H1 (cell line): ENCODE results near the gene APBA2.

Experiments
- BACH1 ChIP-seq: IDR thresholded peaks from 2 replicates; pipeline ENCODE4 v1.6.1; 2012; ENCODE audit warnings: low read length, improper control_type of control experiment
- CBX8 ChIP-seq: fragments of 300-800, 300-1000 bp; sonication (generic); IDR thresholded peaks from 2 replicates; pipeline ENCODE4 v1.7.1; 2016; ENCODE audit warnings: low read depth, low read length, borderline replicate concordance
- EGR1 ChIP-seq: IDR thresholded peaks from 2 replicates; pipeline ENCODE4 v1.6.1; 2011; ENCODE audit warnings: low read depth, low read length, borderline replicate concordance
- EP300 ChIP-seq, 2 experiments: IDR thresholded peaks; 1 replicate in 1 of 2; 2 replicates in 1 of 2; pipeline ENCODE4 v1.6.1; 2011 to 2012; ENCODE audit warnings: low read depth in 2 of 2, low read length in 2 of 2, mild to moderate bottlenecking in 2 of 2, borderline replicate concordance in 1 of 2, inconsistent platforms in 1 of 2, moderate library complexity in 1 of 2
- KDM5A ChIP-seq: fragments of 200-600 bp; IDR thresholded peaks from 2 replicates; pipeline ENCODE4 v1.7.1; 2012; ENCODE audit warnings: mild to moderate bottlenecking, low read length, inconsistent platforms, mixed read lengths
- NANOG ChIP-seq: IDR thresholded peaks from 2 replicates; pipeline ENCODE4 v1.6.1; 2011; ENCODE audit warnings: low read length, low read depth, mild to moderate bottlenecking, inconsistent platforms; ENCODE audit not compliant: insufficient read depth, poor library complexity, severe bottlenecking
- NRF1 ChIP-seq: IDR thresholded peaks from 2 replicates; pipeline ENCODE4 v1.6.1; 2011; ENCODE audit warnings: mild to moderate bottlenecking, low read depth, low read length, improper control_type of control experiment
- POLR2A ChIP-seq, 2 experiments: IDR thresholded peaks; 1 replicate in 1 of 2; 2 replicates in 1 of 2; pipeline ENCODE4 v1.6.1; 2011; ENCODE audit warnings: low read depth in 2 of 2, low read length in 2 of 2, mild to moderate bottlenecking in 2 of 2; ENCODE audit errors: control extremely low read depth in 1 of 2
- SIN3A ChIP-seq, 2 experiments: IDR thresholded peaks in 1 of 2; conservative IDR thresholded peaks in 1 of 2; 2 replicates each; pipeline ENCODE4 v1.6.1; 2011 to 2012; ENCODE audit warnings: low read length in 2 of 2, improper control_type of control experiment in 1 of 2, low read depth in 1 of 2, mild to moderate bottlenecking in 1 of 2
- TF ChIP-seq, protein P1 (sequence below), 3 experiments: IDR thresholded peaks; 1 replicate in 2 of 3; 2 replicates in 1 of 3; pipeline versions ENCODE4 v1.5.1 to v1.6.1; 2011; ENCODE audit warnings: low read length in 3 of 3, mild to moderate bottlenecking in 3 of 3, inconsistent platforms in 2 of 3, low read depth in 1 of 3, moderate library complexity in 1 of 3; ENCODE audit not compliant: insufficient read depth in 1 of 3; ENCODE audit errors: control extremely low read depth in 1 of 3
- TF ChIP-seq, protein P2 (sequence below): IDR thresholded peaks from 2 replicates; pipeline ENCODE4 v1.6.1; 2012; ENCODE audit warnings: inconsistent platforms

DNA sequence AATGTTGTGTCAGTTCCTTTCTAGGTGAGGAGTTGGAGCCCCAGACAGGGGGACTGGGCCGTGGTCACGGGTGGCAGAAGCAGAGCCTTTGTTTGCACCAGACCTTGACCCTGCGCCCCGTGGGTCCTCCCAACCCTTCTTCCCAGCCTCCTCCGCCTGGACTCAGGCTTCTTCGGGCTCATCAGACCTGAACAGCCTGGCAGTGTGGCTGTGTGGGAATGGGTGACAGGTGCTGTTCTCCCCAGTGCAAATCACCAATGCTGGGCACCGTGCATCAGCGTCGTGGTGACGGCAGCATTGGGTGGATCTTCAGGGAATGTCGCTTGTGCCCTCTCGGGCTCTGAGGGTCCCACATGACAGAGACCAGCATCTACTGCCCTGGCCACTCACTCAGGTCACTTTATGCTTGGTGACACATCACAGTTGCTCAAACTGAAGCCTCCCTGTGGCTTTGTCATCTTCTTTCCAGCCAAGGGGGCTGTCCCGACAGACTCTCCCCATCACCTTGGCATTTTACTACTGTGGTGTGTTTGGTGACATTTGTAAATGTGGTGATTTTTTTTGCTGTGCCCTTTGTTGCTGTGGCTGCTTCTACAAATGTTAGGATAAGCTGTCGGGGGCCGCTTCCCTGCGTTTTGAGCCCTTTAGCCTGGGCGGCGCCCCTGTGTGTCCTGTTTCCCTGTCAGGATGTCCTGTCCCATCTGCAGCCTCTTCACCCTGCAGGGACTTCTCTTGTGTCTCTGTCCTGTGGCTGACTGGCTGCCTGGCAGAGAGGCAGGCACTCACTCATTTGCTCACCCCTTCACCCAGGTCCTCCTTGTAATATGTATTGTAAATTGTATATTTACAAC is 14.5 kb downstream of the APBA2 start:
- no peak for TF ChIP-seq NRF1
- no peak for TF ChIP-seq SIN3A (conservative IDR thresholded peaks at IDR 0.05 in 1 of 2, IDR thresholded peaks at IDR 0.05 in 1 of 2; ENCODE audit: low read depth in 1 of 2, low read length in 2 of 2)
- TF ChIP-seq, protein P1, sequence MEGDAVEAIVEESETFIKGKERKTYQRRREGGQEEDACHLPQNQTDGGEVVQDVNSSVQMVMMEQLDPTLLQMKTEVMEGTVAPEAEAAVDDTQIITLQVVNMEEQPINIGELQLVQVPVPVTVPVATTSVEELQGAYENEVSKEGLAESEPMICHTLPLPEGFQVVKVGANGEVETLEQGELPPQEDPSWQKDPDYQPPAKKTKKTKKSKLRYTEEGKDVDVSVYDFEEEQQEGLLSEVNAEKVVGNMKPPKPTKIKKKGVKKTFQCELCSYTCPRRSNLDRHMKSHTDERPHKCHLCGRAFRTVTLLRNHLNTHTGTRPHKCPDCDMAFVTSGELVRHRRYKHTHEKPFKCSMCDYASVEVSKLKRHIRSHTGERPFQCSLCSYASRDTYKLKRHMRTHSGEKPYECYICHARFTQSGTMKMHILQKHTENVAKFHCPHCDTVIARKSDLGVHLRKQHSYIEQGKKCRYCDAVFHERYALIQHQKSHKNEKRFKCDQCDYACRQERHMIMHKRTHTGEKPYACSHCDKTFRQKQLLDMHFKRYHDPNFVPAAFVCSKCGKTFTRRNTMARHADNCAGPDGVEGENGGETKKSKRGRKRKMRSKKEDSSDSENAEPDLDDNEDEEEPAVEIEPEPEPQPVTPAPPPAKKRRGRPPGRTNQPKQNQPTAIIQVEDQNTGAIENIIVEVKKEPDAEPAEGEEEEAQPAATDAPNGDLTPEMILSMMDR (IDR thresholded peaks at IDR 0.05; ENCODE audit: control extremely low read depth in 1 of 3, insufficient read depth in 1 of 3, low read depth in 1 of 3, low read length in 3 of 3), result no peak
- TF ChIP-seq NANOG, result no peak
- no peak for TF ChIP-seq POLR2A (IDR thresholded peaks at IDR 0.05; ENCODE audit: control extremely low read depth in 1 of 2, low read depth in 2 of 2, low read length in 2 of 2)
- no peak for TF ChIP-seq EGR1
- no peak for TF ChIP-seq BACH1
- no peak for TF ChIP-seq KDM5A
- TF ChIP-seq, protein P2, sequence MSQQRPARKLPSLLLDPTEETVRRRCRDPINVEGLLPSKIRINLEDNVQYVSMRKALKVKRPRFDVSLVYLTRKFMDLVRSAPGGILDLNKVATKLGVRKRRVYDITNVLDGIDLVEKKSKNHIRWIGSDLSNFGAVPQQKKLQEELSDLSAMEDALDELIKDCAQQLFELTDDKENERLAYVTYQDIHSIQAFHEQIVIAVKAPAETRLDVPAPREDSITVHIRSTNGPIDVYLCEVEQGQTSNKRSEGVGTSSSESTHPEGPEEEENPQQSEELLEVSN, result no peak
- TF ChIP-seq EP300 (IDR thresholded peaks at IDR 0.05; ENCODE audit: borderline replicate concordance in 1 of 2, low read depth in 2 of 2, low read length in 2 of 2), result no peak
- TF ChIP-seq CBX8, result no peak
